Ishikawa (cell line): Measurements from ENCODE around the gene TYW5.

ENCODE experiments used
- CEBPB ChIP-seq: IDR thresholded peaks from 2 replicates; pipeline ENCODE4 v1.6.1; 2012
- EP300 ChIP-seq: IDR thresholded peaks from 2 replicates; pipeline ENCODE4 v1.6.1; 2012; ENCODE audit warnings: borderline replicate concordance
- RAD21 ChIP-seq: IDR thresholded peaks from 2 replicates; pipeline ENCODE4 v1.6.1; 2012; ENCODE audit warnings: low read depth
- TAF1 ChIP-seq: IDR thresholded peaks from 2 replicates; pipeline ENCODE4 v1.6.1; 2012; ENCODE audit warnings: low read depth, mild to moderate bottlenecking
- TEAD4 ChIP-seq: IDR thresholded peaks from 2 replicates; pipeline ENCODE4 v1.6.1; 2012
- YY1 ChIP-seq: IDR thresholded peaks from 2 replicates; pipeline ENCODE4 v1.6.1; 2012; ENCODE audit warnings: low read depth
- TF ChIP-seq, protein P1 (sequence below): IDR thresholded peaks from 2 replicates; pipeline ENCODE4 v1.6.1; 2012; ENCODE audit warnings: low read depth, mild to moderate bottlenecking
- TF ChIP-seq, protein P2 (sequence below): IDR thresholded peaks from 2 replicates; pipeline ENCODE4 v1.6.1; 2012

DNA sequence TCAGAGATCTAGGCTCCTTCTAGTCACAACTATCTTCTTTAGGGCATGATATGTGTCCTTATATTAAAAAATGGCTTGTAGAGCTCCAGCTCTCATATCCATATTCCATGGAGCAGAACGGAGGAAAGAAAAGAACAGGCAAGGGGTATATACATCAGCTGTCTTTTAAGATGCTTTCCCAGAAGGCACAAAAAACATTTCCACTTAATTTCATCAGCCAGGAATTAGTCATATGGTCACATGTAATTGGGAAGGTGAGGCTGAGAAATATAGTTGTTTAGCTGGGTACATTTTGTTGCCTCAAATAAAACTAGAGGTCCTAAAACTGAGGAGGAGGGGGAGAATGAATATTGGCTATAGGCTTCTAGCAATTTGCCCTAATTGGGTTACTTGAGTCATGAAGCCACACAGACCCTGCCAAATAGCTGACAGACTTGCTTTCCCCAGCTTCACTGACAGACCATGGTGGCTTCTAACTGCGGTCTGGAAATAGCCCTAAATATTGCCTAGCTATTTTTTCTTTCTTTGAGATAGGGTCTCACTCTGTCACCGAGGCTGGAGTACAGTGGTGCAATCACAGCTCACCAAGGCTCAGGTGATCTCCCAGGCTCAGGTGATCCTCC, 20.1 kb upstream of the TYW5 start:
- TF ChIP-seq EP300, result no peak
- no peak for TF ChIP-seq CEBPB
- TF ChIP-seq, protein P1, sequence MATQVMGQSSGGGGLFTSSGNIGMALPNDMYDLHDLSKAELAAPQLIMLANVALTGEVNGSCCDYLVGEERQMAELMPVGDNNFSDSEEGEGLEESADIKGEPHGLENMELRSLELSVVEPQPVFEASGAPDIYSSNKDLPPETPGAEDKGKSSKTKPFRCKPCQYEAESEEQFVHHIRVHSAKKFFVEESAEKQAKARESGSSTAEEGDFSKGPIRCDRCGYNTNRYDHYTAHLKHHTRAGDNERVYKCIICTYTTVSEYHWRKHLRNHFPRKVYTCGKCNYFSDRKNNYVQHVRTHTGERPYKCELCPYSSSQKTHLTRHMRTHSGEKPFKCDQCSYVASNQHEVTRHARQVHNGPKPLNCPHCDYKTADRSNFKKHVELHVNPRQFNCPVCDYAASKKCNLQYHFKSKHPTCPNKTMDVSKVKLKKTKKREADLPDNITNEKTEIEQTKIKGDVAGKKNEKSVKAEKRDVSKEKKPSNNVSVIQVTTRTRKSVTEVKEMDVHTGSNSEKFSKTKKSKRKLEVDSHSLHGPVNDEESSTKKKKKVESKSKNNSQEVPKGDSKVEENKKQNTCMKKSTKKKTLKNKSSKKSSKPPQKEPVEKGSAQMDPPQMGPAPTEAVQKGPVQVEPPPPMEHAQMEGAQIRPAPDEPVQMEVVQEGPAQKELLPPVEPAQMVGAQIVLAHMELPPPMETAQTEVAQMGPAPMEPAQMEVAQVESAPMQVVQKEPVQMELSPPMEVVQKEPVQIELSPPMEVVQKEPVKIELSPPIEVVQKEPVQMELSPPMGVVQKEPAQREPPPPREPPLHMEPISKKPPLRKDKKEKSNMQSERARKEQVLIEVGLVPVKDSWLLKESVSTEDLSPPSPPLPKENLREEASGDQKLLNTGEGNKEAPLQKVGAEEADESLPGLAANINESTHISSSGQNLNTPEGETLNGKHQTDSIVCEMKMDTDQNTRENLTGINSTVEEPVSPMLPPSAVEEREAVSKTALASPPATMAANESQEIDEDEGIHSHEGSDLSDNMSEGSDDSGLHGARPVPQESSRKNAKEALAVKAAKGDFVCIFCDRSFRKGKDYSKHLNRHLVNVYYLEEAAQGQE, result no peak
- TF ChIP-seq, protein P2, sequence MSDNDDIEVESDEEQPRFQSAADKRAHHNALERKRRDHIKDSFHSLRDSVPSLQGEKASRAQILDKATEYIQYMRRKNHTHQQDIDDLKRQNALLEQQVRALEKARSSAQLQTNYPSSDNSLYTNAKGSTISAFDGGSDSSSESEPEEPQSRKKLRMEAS, result no peak
- TF ChIP-seq TEAD4, result no peak
- no peak for TF ChIP-seq RAD21
- no peak for TF ChIP-seq TAF1
- no peak for TF ChIP-seq YY1
